Measurements from ENCODE around the gene MYH16.

GRCh38 chr7:99229234-99229633 lies 43.4 kb upstream of the MYH16 start:
- TF ChIP-seq REST (IDR thresholded peaks at IDR 0.05; ENCODE audit: insufficient read depth in 1 of 2, low read depth in 2 of 2, low read length in 2 of 2) = no peak
- TF ChIP-seq POLR2AphosphoS5 (IDR thresholded peaks at IDR 0.05; ENCODE audit: low read depth, low read length) = no peak
- no peak for TF ChIP-seq FOXP2 (optimal IDR thresholded peaks at IDR 0.05; ENCODE audit: borderline replicate concordance, extremely low read depth, extremely low read length, insufficient read depth)
- TF ChIP-seq TAF1 (IDR thresholded peaks at IDR 0.05; ENCODE audit: borderline replicate concordance, insufficient read depth, low read length) = no peak
